Muscle of leg (tissue), 11 donors: ENCODE results near the gene FHL5. TPM values are rescaled to one million over a fixed set of nuclear protein-coding genes. Genes with fewer than 3 reads are reported as not detected.
"Not testable (repeated sequence)": the region's sequence is repeated elsewhere in the genome, so short reads cannot be mapped to it uniquely, and the experiment has no call there.

ENCODE experiments used
- DNase-seq: peaks from one replicate; pipeline ENCODE4 v3.0.0; 2013
- H3K27ac ChIP-seq: one replicate; pipeline ENCODE4 v1.5.1; 2013; ENCODE audit warnings: mild to moderate bottlenecking, low read length, control low read depth
- H3K27me3 ChIP-seq: one replicate; pipeline ENCODE4 v1.6.1; 2013; ENCODE audit warnings: low read length; ENCODE audit not compliant: control insufficient read depth, insufficient read depth
- H3K36me3 ChIP-seq: one replicate; pipeline ENCODE4 v1.6.1; 2013; ENCODE audit warnings: low read length; ENCODE audit not compliant: control insufficient read depth, insufficient read depth
- H3K4me1 ChIP-seq: one replicate; pipeline ENCODE4 v1.6.1; 2013; ENCODE audit warnings: low read length; ENCODE audit not compliant: control insufficient read depth, insufficient read depth
- H3K4me3 ChIP-seq: one replicate; pipeline ENCODE4 v1.5.1; 2013; ENCODE audit warnings: low read length, control low read depth
- H3K9me3 ChIP-seq: replicated peaks from 2 replicates; pipeline ENCODE4 v1.6.1; 2013; ENCODE audit warnings: low read depth, low read length; ENCODE audit not compliant: control insufficient read depth
- WGBS: methylation state at CpG from one replicate; pipeline ENCODE4 v1.1.5; 2013; ENCODE audit warnings: missing lambda C conversion rate; ENCODE audit not compliant: insufficient coverage; 5-methylcytosine and 5-hydroxymethylcytosine counted together
- polyA plus RNA-seq, 8 donors: library from polyadenylated mRNA; unstranded; fragments of 120-200 nt; gene quantifications; one replicate each; pipeline versions ENCODE4 v1.2.1 to v1.2.3, GENCODE V29; 2013; ENCODE audit warnings: inconsistent platforms in 1 of 8, low replicate concordance in 1 of 8; ENCODE audit not compliant: insufficient read length in 8 of 8, insufficient read depth in 1 of 8
- total RNA-seq: library from RNA; stranded (reverse); fragments of 120-200 nt; gene quantifications from one replicate; pipeline ENCODE4 v1.2.4, GENCODE V29; 2013

The FHL5 gene
- total and polyA plus RNA-seq, 9 donors = 1.1 to 2.6 (median 2.0) TPM

- H3K27ac ChIP-seq, H3K4me1 ChIP-seq, H3K36me3 ChIP-seq, DNase-seq, H3K4me3 ChIP-seq, H3K27me3 ChIP-seq, H3K9me3 ChIP-seq: not testable (repeated sequence)
- 81% methylated on average over 7 of the region's 10 CpGs for WGBS
These were observed 75.1 kb downstream of the FHL5 start for GRCh38 chr6:96637979-96638378.

- 70% methylated on average over 2 of the region's 5 CpGs for WGBS
- Histone ChIP-seq H3K4me3 (no peak overlapping the region), H3K9me3 (no peaks in the 10 kb centered on the region), H3K27me3 (no peaks in the 10 kb centered on the region), H3K36me3 (no peaks in the 10 kb centered on the region), H3K4me1 (peaks cover 3% of the 10 kb centered on the region), H3K27ac (no peak overlapping the region)
- no peak for DNase-seq
These were observed 82.2 kb downstream of the FHL5 start for GRCh38 chr6:96645106-96645505.

GRCh38 chr6:96649926-96650325 is 87.0 kb downstream of the FHL5 start:
- Histone ChIP-seq H3K9me3 (no peaks in the 10 kb centered on the region), H3K4me3 (no peak overlapping the region), H3K4me1 (peaks cover 3% of the 10 kb centered on the region), H3K27ac (no peak overlapping the region), H3K36me3 (no peaks in the 10 kb centered on the region), H3K27me3 (no peaks in the 10 kb centered on the region)
- no CpG with 5 or more reads among the region's 3 CpGs for WGBS
- no peak for DNase-seq

DNA sequence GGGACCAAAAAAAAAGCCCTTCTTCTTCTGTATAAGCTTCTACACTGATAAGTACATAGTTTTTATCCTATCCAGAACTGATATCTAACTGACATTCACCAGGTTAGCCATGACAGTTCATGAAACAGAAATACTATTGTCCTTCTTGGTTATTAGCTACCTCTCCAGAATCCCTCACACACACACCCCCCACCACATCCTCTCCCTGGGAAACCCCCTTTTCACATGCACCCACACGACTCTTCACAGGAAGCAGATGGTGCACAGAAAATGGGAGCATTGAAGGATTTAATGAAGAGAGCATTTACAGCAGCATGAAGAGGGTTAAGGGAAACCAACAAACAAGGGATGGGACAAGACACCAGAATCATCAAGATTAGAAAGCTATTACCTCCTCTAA is 88.9 kb downstream of the FHL5 start:
- DNase-seq = no peak
- no peak overlapping the region for H3K27ac ChIP-seq
- no peaks in the 10 kb centered on the region for H3K27me3 ChIP-seq
- no peaks in the 10 kb centered on the region for H3K36me3 ChIP-seq
- no peak overlapping the region for H3K4me3 ChIP-seq
- H3K4me1 ChIP-seq = no peaks in the 10 kb centered on the region
- H3K9me3 ChIP-seq = no peaks in the 10 kb centered on the region
- no CpG with 5 or more reads among the region's 1 CpG for WGBS

- WGBS = no CpG with 5 or more reads among the region's 2 CpGs
- no peaks in the 10 kb centered on the region for H3K4me1 ChIP-seq
These were observed 89.6 kb downstream of the FHL5 start for GRCh38 chr6:96652552-96652951.

GRCh38 chr6:96653181-96653580 is 90.3 kb downstream of the FHL5 start:
- no peaks in the 10 kb centered on the region for H3K9me3 ChIP-seq
- no peaks in the 10 kb centered on the region for H3K4me1 ChIP-seq
- no peak overlapping the region for H3K27ac ChIP-seq
- no peaks in the 10 kb centered on the region for H3K36me3 ChIP-seq
- no peak overlapping the region for H3K4me3 ChIP-seq
- WGBS = no CpG with 5 or more reads among the region's 1 CpG
- H3K27me3 ChIP-seq = no peaks in the 10 kb centered on the region
- peak; percentile 36 for DNase-seq

More at GRCh38 chr6:96652552-96652951, 89.6 kb downstream of the FHL5 start:
- no peak overlapping the region for H3K27ac ChIP-seq
- no peak for DNase-seq
- no peak overlapping the region for H3K4me3 ChIP-seq
- H3K36me3 ChIP-seq = no peaks in the 10 kb centered on the region
- no peaks in the 10 kb centered on the region for H3K27me3 ChIP-seq
- no peaks in the 10 kb centered on the region for H3K9me3 ChIP-seq

- no peak overlapping the region for H3K27ac ChIP-seq
- no peaks in the 10 kb centered on the region for H3K4me1 ChIP-seq
- no peak for DNase-seq
- H3K36me3 ChIP-seq = no peaks in the 10 kb centered on the region
- WGBS = no CpG with 5 or more reads among the region's 1 CpG
- H3K27me3 ChIP-seq = no peaks in the 10 kb centered on the region
- H3K9me3 ChIP-seq = no peaks in the 10 kb centered on the region
- no peak overlapping the region for H3K4me3 ChIP-seq
These were observed 93.6 kb downstream of the FHL5 start for GRCh38 chr6:96656567-96656966.

DNA sequence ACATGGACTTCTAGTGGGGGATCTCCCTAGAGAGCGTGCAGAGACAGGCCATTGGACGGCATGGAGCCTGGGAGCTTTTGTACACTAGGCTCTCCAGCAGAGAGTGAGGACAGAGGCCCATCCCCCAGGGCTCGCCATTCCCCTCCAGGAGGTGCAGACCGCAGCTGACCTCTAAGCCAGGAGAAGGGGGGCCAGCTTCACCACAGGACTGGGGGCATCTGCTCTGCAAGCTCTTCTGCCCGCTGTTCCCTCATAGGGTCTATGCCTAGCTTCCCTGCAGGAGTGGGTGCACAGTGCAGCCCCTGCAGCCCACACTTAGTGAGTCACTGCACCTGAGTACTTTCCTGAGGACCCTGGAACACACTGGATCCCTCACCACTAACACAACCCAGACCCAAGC is 94.4 kb downstream of the FHL5 start:
- DNase-seq = no peak
- 53% methylated on average over 3 of the region's 5 CpGs for WGBS
- H3K27ac ChIP-seq = no peak overlapping the region

GRCh38 chr6:96659084-96659845 is 96.3 kb downstream of the FHL5 start:
- no peaks in the 10 kb centered on the region for H3K9me3 ChIP-seq
- no CpG with 5 or more reads among the region's 4 CpGs for WGBS
- H3K4me1 ChIP-seq = no peaks in the 10 kb centered on the region
- H3K4me3 ChIP-seq = no peak overlapping the region
- DNase-seq = no peak
- no peaks in the 10 kb centered on the region for H3K27me3 ChIP-seq
- no peak overlapping the region for H3K27ac ChIP-seq
- H3K36me3 ChIP-seq = no peaks in the 10 kb centered on the region

More for the DNA sequence above, 94.4 kb downstream of the FHL5 start:
- H3K36me3 ChIP-seq = no peaks in the 10 kb centered on the region
- H3K9me3 ChIP-seq = no peaks in the 10 kb centered on the region
- no peak overlapping the region for H3K4me3 ChIP-seq
- no peaks in the 10 kb centered on the region for H3K27me3 ChIP-seq
- H3K4me1 ChIP-seq = no peaks in the 10 kb centered on the region
